Measurements from ENCODE around the gene SLC4A2.

DNA sequence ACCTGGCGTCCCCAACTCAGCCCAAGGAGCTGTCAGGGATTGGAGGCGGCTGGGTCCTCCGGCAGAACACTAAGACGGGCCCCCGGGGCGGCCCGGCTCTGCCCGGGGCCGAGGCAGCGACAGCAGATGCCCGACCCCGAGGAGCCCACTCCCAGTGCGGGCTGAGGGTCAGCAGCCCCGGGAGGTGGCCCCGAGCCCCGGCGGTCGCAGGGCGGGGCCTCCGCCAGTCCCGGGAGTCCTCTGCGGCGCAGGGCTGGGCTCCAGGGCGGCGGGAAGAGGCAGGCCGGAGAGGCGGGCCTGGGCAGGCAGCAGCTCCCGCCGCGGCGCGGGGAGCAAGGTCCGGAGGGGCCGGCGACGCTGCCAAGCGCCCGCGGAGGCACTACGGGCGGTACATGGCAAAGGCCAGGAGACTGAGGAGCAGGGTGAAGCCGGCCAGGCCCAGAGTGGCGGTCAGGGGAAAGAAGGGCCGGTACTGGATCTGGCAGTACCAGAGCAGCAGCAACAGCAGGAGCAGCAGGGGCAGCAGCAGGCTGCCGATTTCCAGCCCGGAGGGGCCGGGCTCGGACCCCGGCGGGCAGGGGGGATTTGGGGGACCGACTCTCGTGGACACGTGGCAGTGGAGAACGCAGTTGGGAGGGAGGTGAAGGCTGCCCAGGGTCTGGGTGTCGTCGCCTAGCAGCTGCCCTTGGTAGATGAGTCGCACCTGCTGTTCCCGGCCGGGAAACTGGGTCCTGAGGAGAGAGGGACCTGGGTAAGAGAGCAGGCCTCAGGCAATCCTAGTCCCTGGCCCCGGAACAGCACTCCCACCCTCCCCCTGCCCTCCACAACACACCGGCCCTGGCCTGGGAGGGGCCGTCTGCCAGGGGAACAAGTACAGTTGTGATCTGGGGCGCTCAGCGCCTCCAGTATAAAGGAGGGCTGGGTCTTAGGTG lies 22.0 kb downstream of the SLC4A2 start:
- TF ChIP-seq CTCF (conservative IDR thresholded peaks at IDR 0.05 in 1 of 2, IDR thresholded peaks at IDR 0.05 in 1 of 2; ENCODE audit: extremely low read depth in 1 of 2, insufficient read depth in 1 of 2, low read depth in 1 of 2, low read length in 2 of 2) (no peak), EZH2 (IDR thresholded peaks at IDR 0.05; ENCODE audit: borderline replicate concordance, low read length) (no peak)

All from mammary epithelial cell (primary cell).